DMS 273 treated with DMSO at 0.1 percent for 48 hours (cell line): ENCODE results near the gene FKBP4.

ENCODE experiments used
- DNase-seq: peaks from one replicate; lab custom pipeline; 2025; lab: John Stamatoyannopoulos, UW

The FKBP4 gene

DNA sequence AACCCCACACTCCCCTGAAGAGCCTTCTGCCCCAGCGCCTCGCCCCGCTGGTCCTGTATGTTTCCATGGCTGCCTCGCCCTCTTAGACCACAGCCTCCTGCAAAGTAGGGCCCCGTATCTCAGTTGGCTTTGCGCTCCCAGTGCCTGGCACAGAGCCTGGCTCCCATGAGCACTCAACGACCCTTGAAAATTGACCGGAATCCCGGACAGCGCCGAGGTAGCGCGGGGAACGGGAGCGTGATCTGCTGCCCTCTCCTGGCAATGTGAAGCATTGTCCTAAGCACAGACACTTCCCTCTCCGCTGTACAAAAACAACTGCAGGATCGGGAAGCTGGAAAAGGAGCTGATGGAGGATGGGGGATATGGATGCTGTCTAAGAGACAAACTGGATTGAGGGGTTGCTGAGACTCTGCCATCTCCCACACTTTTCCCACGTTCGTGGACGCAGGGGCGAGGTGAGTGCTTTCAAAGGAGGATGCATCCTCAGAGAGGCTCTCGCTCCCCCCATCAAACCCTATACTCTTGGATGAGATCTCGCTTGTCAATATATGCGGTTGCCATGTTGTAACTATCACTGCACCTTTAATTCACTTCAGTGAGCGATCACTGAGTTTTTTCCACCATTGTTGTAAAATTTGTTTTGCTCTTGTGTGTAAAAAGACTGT is 10.7 kb upstream of the FKBP4 start:
- DNase-seq = no peak

DNA sequence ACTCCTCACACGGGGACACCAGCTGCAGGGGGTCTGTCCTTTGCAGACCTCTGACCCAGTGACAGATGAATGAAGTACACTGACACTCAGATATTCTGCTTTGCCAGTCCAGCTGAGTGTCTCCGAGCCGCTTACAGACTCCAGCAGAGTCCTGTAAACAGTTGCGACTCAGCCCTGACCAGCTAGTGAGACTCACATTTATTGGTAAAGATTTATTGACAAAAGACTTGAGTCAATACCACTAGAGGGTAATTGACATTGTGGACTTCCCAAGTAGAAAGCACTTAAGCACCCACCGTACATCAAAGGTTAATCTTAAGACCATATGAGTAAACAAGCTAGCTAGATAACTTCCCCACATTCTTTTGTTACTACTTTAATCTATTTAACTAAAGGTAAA is 9.8 kb upstream of the FKBP4 start:
- no peak for DNase-seq

DNA sequence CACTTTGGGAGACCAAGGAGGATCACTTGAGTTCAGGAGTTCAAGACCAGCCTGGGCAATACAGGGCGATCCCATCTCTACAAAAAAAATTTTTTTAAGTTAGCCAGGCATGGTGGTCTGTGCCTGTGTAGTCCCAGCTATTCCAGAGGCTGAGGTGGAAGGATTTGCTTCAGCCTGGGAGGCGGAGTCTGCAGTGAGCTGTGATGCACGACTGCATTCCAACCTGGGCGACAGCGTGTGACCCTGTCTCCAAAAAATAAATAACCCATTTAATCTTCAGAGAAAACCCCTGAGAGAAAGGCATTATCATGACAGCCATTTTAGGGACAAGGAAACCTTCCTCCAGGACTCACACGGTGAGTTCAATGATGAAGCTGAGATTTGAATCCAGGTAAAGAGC is 3.7 kb upstream of the FKBP4 start:
- DNase-seq = no peak

DNA sequence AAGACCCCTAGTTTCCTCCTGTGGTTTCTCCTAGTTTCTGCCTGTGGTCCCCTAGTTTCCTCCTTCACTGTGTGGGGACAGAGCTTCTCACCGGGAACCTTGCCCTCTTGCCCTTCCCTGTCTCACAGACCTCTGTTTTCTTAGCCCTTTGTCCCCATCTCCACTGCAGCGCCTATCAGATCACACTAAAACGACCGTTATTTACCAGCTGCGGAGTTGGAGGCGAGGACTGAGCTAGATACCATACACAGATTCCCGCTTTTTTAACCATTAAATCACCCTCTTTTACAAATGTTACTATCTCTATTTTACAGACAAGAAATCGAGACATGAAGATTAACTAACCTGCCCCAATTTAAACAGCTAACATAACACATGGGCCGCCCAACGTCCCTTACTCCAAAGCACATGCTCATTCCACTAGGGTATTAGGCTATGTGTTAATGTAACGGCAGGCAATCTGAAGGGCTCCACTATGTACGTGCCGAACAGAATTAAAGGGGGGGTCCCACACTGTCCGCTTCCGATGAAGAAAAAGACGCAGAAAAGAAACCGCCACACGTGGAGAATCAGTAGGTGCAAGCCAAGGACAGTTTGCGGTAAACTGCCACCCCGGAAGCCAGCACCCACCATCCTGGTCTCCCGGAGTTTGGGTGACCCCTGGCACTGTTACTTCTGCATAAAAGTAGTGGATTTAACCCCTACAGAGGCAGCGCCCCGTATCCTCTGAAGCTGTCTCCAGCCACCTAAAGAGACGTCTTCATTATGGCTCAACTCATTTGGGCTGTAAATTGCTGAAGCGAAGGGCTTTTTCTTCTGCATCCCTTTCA is 1.9 kb upstream of the FKBP4 start:
- no peak for DNase-seq

DNA sequence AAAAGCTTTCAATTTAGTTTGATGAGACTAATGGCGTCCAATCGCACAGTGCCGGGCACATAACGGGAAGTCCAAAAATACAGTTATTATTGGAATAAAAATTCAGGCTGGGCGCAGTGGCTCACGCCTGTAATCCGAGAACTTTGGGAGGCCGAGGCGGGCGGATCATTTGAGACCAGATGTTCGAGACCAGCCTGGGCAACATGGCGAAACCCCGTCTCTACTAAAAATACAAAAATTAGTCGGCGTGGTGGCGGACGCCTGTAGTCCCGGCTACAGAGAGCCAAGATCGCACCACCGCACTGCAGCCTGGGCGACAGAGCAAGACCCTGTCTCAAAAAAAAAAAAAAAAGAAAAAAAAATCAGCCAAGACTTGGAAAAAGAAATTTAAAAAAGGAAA is 1.2 kb upstream of the FKBP4 start:
- no peak for DNase-seq

DNA sequence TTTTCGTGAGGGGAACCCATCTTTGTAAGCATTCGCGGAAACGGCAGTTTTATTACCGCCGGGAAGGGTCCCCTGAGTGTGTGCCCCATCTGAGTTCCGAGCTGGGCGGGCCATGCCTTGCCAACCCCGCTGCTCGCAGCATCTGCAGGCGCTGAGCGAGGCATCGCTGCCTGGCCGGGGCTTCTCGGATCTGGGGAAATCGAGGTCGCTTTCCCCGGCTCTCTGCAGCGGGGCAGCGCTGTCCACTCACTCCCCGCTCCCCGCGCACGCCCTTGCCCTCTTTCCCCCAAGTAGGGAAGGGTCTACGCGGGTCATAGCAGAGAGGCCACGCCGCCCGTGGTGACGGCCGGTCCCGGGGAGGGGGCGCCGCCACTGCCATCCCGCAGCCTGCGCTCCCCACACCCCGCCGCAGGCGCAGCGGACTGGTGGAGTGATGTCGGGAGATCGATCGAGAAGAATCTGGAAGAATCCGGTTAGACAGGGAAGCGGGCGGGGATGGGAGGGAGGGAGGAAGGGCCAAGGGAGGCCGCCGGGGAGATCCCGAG is 507 bp upstream of the FKBP4 start:
- no peak for DNase-seq

DNA sequence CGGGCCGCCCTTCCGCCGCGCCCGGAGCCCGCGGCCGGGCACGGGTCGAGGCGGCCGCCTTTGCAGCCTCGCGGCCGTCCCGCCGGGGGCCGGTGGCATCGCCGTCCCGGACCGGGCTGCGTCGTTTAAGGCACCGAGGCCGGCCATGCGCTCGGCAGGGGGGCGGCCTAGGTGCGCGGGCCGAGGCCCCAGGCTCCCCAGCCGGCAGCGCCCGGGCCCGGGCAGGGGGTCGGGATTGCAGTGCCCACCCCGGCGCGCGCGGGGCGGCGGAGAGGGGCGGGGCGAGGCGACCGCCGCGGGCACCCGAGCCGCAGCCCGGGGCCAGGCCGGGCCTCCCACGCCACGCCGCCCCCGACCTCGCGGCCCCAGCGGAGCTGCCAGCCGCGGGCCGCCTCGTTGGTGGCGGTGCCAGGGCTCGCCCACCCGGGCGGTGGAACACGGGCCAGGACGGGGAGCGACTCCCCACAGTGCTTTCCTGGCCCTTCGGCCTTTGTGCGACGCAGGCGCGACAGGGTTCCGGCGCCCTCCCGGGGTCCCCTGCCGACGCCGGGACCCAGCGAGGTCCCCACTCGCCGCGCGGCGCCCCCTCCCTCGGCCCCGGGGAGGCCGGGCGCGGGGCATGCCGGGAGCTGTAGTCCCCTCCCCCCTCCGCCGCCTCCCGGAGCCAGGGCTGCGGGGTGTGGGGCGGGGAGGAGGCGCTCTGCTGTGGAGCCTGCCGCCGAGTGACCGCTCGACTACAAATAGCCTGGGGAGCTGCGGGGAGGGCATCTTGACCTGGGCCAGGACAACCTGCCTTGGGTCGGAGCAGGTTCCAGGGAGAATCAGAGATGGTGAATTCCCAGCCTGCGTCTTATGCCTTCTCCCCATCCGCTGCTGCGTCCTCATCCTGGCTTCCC is 769 bp downstream of the FKBP4 start:
- no peak for DNase-seq

DNA sequence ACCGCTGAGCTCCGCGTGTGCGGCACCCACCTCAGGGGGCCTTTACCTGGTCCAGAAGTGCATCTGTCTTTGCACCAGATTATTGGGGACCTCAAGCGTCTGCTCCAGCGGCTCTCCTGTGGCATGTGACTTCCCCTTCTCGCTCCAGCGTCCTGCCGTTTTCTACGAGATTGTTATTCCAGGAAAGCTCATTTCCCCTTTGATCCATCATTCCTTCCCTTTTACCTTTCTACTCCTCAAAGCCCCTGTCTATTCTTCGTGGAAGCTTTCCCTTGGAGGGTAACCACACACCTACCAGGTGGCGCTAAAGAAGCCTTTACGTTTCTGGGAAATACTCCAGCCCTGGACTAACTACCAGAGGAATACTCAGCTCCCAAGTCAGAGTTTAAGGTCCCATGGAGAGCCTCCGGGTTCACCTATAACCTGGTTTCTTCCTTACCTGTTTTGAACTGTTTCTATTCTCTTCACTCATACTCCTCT is 1.5 kb downstream of the FKBP4 start:
- no peak for DNase-seq

DNA sequence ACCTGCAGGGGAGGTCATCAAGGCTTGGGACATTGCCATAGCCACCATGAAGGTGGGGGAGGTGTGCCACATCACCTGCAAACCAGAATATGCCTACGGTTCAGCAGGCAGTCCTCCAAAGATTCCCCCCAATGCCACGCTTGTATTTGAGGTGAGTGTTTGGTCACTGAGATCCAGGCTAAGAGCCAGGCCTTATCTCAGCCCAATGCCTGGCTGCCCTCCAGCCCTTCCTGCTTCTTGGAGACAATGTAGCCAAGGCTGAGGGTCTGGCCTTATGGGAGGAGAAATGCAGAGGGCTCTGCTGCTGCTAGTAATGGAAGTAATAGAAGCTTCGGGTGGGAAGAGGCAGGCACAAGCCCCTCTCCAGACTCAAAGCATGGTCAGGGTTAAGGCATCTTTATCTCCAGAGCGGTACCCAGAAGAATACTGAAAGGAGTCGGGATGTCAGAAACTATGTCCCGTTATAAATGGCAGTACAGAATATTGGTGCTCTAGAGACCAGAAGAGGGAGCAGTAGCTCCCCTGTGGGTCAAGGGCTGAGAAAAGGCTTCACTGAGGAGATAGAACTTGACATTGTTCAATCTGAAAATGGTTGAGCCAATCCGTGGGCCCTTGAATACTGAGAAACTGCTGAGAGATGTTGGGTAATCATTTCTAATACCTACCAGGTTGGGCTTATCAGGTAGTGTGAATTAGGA is 3.1 kb downstream of the FKBP4 start:
- DNase-seq = no peak

DNA sequence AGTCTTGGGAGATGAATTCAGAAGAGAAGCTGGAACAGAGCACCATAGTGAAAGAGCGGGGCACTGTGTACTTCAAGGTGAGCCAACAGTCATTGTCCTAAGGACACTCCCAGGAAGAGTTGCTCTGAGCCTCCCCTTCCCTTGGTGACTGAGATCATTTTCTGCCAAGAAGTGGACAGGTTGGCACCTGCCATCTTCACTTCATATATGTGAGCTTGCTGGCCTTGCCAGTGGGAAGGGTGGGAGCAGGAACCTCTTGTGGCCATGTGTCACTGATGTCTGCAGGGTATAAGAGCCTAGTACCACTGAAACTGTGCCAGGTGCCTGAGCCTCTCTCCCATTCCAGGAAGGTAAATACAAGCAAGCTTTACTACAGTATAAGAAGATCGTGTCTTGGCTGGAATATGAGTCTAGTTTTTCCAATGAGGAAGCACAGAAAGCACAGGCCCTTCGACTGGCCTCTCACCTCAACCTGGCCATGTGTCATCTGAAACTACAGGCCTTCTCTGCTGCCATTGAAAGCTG is 5.3 kb downstream of the FKBP4 start:
- no peak for DNase-seq

DNA sequence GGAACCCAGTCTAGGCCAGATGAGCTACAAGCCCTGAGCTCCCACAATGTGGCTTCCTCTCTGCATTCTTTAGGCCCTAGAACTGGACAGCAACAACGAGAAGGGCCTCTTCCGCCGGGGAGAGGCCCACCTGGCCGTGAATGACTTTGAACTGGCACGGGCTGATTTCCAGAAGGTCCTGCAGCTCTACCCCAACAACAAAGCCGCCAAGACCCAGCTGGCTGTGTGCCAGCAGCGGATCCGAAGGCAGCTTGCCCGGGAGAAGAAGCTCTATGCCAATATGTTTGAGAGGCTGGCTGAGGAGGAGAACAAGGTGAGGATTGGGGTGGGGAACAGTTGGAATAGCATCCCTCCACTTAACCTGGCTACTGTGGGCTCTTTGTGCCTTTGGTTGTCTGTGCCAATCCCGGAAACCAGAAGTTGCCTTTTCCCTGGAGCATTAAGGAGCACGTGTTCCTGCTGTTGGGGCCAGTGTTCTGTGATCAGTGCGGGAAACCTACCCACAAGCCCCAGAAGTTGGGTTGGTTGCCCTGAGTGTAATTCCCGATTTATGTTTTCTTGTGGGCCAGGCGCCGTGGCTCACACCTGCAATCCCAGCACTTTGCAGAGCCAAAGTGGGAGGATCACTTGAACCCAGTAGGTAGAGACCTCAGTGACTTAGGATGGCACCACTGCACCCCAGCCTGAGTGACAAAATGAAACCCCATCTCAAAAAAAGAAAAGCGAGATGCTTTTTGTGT is 6.4 kb downstream of the FKBP4 start:
- no peak for DNase-seq

DNA sequence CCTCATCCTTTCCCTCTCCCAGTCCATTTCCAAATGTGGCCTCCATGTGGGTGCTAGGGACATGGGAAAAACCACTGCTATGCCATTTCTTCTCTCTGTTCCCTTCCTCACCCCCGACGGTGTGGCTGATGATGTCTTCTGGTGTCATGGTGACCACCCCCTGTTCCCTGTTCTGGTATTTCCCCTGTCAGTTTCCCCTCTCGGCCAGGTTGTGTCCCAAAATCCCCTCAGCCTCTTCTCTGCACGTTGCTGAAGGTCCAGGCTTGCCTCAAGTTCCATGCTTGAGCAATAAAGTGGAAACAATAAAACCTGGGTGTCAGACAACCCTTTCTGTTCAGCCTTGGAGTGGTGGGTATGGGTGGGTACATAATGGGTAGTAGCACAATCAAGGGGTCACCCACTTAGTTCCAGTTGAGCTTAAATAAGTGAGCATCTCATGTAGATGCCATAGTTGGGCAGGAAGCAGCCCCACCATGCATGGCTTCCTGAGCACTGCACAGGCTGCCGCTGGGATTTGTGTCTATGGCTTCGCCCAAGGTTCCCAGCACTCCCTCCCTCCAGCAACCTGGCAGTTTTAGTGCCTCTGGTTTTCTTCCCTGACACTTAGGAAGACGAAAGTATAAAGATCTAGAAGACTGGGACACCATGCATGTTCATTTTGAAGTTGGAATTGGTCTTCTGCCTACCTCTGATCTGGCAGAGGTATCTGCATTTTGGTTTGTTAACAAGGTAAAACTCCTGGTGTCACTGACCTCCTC is 9.0 kb downstream of the FKBP4 start:
- no peak for DNase-seq

DNA sequence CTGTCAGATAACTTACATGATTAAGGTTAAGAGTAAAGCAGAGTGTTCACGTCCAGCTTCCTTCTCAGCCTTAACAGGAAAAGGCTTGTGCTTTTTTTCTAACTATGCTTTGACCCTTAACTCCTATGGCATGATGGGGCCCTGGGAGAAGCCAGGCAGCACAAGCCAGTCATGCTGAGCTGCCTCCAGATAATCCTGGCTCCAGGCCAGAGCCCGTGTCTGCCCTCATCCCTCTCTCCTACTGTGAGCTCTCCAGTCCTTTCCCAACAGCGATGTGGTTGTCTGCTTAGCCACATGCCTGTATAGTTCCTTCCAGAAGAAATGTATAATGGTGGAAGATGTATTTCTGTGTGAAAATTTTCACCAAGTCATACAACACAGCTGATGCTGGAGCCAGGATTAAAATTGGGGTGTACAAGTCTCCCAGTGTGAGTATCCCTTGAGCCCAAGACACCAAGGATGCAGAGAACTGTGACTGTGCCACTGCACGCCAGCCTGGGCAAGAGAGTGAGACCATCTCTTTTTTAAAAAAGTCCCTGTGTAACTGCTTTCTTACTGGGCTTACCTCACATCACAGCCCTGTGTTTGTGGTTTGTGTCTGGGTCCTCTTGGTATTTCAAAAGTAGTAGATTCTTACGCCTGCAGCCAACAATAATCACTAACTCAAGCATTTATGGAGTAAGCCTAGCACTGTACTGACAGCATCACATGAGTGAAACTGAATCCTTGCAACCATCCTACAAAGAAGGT is 9.8 kb downstream of the FKBP4 start:
- no peak for DNase-seq

DNA sequence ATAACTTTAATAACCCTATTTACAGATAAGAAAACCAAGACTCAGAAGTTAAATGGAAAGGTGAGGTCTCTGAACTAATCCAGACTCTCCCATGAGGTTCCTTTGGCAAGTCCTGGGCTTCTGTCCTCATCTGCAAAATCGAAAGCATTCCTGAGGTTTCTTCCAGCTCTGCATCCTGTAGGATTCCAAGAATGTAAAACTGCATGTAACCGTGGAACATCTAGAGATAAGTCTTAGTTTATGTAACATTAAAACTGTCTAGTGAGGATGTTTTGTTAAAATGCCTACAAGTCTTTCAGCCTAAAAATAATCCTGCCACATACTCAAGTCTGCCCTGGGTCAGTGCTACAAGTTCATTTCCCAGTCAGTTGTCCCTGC is 10.4 kb downstream of the FKBP4 start:
- no peak for DNase-seq

DNA sequence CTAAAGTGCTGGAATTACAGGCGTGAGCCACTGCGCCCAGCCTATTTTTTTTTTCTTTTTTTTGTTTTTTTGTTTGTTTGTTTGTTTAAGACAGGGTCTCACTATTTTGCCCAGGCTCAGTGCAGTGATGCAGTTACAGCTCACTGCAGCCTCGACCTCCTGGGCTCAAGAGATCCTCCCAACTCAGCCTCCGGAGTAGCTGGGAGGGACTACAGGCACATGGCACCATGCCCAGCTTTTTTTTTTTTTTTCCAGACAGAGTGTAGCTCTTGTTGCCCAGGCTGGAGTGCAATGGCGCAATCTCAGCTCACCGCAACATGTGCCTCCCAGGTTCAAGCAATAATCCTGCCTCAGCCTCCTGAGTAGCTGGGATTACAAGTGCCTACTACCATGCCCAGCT is 11.9 kb downstream of the FKBP4 start:
- DNase-seq = no peak

DNA sequence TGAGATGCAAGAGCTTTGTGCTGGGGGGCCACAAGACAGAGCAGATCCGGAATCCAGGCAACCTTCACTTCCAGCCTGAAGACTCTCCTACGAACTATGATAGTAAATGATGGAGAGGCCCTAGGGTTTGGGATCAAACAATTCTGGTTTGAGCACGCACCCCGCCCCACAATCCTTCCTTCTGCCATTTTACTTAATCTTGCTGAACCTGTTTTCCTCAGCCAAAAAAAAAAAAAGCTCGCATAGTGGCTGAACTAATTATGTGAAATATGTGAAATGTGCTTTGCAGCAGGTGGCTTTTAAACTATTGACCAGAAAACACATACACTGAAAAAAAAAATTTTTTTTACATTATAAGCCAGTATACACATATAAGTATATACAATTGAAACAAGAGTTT is 17.0 kb downstream of the FKBP4 start:
- no peak for DNase-seq

DNA sequence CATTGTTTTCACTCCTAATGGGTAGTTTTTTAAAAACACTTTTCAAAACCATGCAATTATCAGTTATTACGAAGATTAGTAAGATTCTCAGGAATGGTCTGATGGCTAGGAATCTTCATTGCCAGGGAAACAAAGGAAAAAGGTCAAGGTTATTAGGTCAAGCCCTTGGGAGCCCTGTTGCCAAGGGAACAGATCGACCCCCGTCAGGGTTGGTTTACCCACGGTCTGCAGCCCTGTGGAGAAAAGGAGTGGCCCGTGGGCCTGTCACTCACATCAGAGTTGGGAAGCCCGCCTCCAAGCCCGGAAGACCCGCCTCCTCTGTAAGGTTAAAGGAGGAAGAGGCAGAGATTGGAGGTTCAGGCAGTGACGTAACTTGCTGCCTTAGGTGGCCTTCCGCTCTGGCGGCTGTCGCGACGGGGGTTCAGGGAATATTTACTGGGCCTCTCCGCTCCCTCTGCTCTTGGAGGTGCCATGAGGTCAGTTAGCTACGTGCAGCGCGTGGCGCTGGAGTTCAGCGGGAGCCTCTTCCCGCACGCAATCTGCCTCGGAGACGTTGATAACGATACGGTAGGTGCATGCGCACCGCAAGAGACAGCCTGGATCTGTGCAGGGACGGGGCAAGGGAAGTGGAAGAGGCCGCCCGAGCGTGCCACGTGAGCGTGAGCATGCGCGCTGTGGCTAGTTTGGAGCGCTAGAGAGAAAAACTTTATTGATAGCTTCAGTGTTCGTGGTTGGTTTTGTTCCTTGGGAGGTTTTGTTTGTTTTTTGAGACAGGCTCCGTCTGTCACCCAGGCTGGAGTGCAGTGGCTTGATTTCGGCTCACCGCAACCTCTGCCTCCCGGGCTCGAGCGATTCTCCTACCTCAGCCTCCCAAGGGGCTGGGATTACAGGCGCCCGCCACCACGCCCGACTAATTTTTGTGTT is 17.8 kb downstream of the FKBP4 start, which contains the start of gene ITFG2:
Gene ITFG2, plus strand, starts transcription at position 379 of the 924 bp plus-strand sequence. Its CDS starts 93 bp downstream, at position 472.
- peak; percentile 95 for DNase-seq
